Measurements from ENCODE around the gene WNT5B. TPM values are rescaled to one million over a fixed set of nuclear protein-coding genes. Genes with fewer than 3 reads are reported as not detected.

Gene WNT5B
- total and polyA plus RNA-seq, 9 donors, result 3.1 to 20.3 (median 8.5) TPM

DNA sequence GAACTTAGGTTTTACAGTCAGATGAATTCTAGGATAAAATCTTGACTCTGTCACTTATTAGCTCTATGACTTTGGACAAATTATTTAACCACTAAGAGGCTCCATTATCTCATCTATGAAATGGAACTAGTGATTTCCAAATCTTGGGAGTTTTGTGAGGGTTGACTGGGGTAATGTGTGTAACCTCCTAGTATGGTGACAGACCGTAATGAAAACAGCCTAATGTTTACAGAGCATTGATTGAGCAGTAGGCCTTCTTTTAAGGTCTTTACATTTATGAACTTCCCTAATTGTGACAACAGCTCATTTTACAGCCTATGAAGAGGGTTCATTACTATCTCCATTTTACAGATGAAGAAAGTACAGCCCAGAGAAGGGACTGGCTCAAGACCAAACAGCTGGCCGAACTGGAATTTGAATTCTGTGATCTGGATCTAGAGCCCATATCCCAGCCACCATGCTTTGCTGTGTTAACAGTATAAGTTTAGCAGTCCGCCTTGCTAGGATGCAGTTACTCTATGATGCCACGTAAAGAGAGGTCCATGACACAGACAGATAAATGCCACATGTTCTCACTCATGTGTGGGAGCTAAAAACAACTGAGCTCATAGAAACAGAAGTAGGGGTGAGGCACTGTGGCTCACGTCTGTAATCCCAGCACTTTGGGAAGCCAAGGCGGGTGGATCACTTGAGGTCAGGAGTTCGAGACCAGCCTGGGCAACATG lies 25.6 kb upstream of the WNT5B start:
- Histone ChIP-seq H3K27me3 (no peaks in the 10 kb centered on the region), H3K4me1 (ENCODE audit: insufficient read depth) (peaks cover 10% of the 10 kb centered on the region)
- intact Hi-C loops (cut with DNase I), result no loop called here

GRCh38 chr12:1604464-1604863 lies 24.6 kb upstream of the WNT5B start:
- Histone ChIP-seq H3K27me3 (no peaks in the 10 kb centered on the region), H3K27ac (peak overlapping the region in 1 of 2 donors; percentile 32), H3K36me3 (no peaks in the 10 kb centered on the region), H3K4me3 (no peak overlapping the region), H3K9me3 (no peaks in the 10 kb centered on the region), H3K4me1 (ENCODE audit: insufficient read depth) (peaks cover 13% of the 10 kb centered on the region)
- TF ChIP-seq EP300 (IDR thresholded peaks at IDR 0.05) (no peak), POLR2A (IDR thresholded peaks at IDR 0.05) (no peak)
- TF ChIP-seq, protein P1, sequence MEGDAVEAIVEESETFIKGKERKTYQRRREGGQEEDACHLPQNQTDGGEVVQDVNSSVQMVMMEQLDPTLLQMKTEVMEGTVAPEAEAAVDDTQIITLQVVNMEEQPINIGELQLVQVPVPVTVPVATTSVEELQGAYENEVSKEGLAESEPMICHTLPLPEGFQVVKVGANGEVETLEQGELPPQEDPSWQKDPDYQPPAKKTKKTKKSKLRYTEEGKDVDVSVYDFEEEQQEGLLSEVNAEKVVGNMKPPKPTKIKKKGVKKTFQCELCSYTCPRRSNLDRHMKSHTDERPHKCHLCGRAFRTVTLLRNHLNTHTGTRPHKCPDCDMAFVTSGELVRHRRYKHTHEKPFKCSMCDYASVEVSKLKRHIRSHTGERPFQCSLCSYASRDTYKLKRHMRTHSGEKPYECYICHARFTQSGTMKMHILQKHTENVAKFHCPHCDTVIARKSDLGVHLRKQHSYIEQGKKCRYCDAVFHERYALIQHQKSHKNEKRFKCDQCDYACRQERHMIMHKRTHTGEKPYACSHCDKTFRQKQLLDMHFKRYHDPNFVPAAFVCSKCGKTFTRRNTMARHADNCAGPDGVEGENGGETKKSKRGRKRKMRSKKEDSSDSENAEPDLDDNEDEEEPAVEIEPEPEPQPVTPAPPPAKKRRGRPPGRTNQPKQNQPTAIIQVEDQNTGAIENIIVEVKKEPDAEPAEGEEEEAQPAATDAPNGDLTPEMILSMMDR (IDR thresholded peaks at IDR 0.05), result no peak
- intact Hi-C loops (cut with DNase I), result no loop called here
- WGBS, 3 donors, result 55 to 57% (median 57%) methylated on average over 3 of the region's 3 CpGs
- DNase-seq, result no peak

More for the DNA sequence above, 25.6 kb upstream of the WNT5B start:
- Histone ChIP-seq H3K4me3 (no peak overlapping the region), H3K27ac (no peak overlapping the region), H3K36me3 (no peaks in the 10 kb centered on the region), H3K9me3 (no peaks in the 10 kb centered on the region)
- WGBS, 3 donors, result 78 to 86% (median 84%) methylated on average over 7 of the region's 7 CpGs
- no peak for DNase-seq
- TF ChIP-seq, protein P1 (IDR thresholded peaks at IDR 0.05), result no peak
- TF ChIP-seq EP300 (IDR thresholded peaks at IDR 0.05) (no peak), POLR2A (IDR thresholded peaks at IDR 0.05) (no peak)

- TF ChIP-seq, protein P1 (IDR thresholded peaks at IDR 0.05), result peak; percentile 61 to 86 (median 85)
- TF ChIP-seq POLR2A (IDR thresholded peaks at IDR 0.05), result no peak
- peak overlapping the region; percentile 84 to 88 for H3K27ac ChIP-seq
- intact Hi-C loops (cut with DNase I), result no loop called here
- DNase-seq, result peak; percentile 71 to 78 (median 74)
- peak overlapping the region; percentile 22 for H3K4me3 ChIP-seq
- peaks cover 13% of the 10 kb centered on the region for H3K4me1 ChIP-seq (ENCODE audit: insufficient read depth)
- 1 to 2% (median 2%) methylated on average over 22 of the region's 22 CpGs for WGBS, 3 donors
- H3K9me3 ChIP-seq, result no peaks in the 10 kb centered on the region
- H3K27me3 ChIP-seq, result no peaks in the 10 kb centered on the region
- H3K36me3 ChIP-seq, result no peaks in the 10 kb centered on the region
Observed at GRCh38 chr12:1605129-1606020, 23.7 kb upstream of the WNT5B start.

DNA sequence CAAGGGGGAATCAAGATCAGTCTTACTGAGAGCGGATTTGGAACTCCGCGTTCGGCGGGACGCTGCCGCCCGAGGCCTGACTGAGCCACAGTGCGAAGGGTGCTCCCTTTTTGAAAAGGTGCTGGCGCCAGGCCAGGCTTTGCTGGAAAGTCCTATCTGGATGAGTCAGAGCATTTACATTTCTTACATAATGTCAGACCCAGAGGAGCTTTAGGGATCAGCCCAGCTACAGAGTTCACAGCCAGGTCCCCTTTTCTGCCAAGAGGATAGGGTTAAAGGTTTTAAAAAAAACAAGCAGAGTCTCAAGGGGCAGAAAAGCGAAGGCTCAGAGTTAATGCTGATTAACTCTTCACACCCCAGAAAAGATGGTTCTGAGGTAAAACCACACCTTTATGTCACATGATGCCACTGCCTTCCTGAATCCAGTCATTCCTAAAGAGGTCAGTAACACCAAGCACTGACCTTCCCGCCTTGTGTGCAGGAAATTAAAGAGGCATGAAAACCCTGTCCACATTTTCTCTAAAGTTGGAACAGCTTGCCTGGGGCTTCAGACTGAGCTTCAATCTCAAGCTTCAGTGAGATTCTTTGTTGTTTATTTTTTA lies 22.9 kb upstream of the WNT5B start:
- no peaks in the 10 kb centered on the region for H3K27me3 ChIP-seq
- intact Hi-C loops (cut with DNase I), result no loop called here
- 6 to 7% (median 7%) methylated on average over 12 of the region's 12 CpGs for WGBS, 3 donors

More for the DNA sequence above, 22.9 kb upstream of the WNT5B start:
- DNase-seq, result peak; percentile 89 to 97 (median 95)
- H3K4me3 ChIP-seq, result peak overlapping the region; percentile 22
- H3K27ac ChIP-seq, result peak overlapping the region; percentile 84 to 88
- H3K9me3 ChIP-seq, result no peaks in the 10 kb centered on the region
- H3K36me3 ChIP-seq, result no peaks in the 10 kb centered on the region
- peaks cover 12% of the 10 kb centered on the region for H3K4me1 ChIP-seq (ENCODE audit: insufficient read depth)
- TF ChIP-seq, protein P1 (IDR thresholded peaks at IDR 0.05), result no peak
- peak; percentile 60 for TF ChIP-seq POLR2A (IDR thresholded peaks at IDR 0.05)

Measured in ovary (tissue), 9 donors.